MV-4-11 (cell line): ENCODE results near the gene ISCA2.
"Not testable (repeated sequence)": the region's sequence is repeated elsewhere in the genome, so short reads cannot be mapped to it uniquely, and the experiment has no call there.

Source experiments
- DNase-seq: peaks from one replicate; lab custom pipeline; 2025; lab: John Stamatoyannopoulos, UW

Gene ISCA2

GRCh38 chr14:74493343-74494261, at the start of gene ISCA2:
TSS of gene ISCA2 (plus strand) at chr14:74493765. CDS start at chr14:74493775, 10 bp downstream.
- peak; percentile 99 for DNase-seq

GRCh38 chr14:74444866-74445265, 48.7 kb upstream of the ISCA2 start:
- DNase-seq: no peak

- not testable (repeated sequence) for DNase-seq
These were observed 39.2 kb upstream of the ISCA2 start for GRCh38 chr14:74454397-74454796.

- no peak for DNase-seq
These were observed 36.6 kb upstream of the ISCA2 start for GRCh38 chr14:74456684-74457564.

- DNase-seq: no peak
These were observed 36.0 kb upstream of the ISCA2 start for GRCh38 chr14:74457565-74457895.

- DNase-seq: peak; percentile 26
These were observed 34.1 kb upstream of the ISCA2 start for GRCh38 chr14:74459289-74459946.

GRCh38 chr14:74459976-74460375, 33.6 kb upstream of the ISCA2 start:
- DNase-seq: no peak

- DNase-seq: no peak
These were observed 30.6 kb upstream of the ISCA2 start for GRCh38 chr14:74462993-74463392.

- DNase-seq: no peak
These were observed 29.9 kb upstream of the ISCA2 start for GRCh38 chr14:74463697-74464096.

- no peak for DNase-seq
These were observed 28.8 kb upstream of the ISCA2 start for GRCh38 chr14:74464785-74465184.

- DNase-seq: no peak
These were observed 28.2 kb upstream of the ISCA2 start for GRCh38 chr14:74465335-74465734.

- no peak for DNase-seq
These were observed 25.1 kb upstream of the ISCA2 start for GRCh38 chr14:74468513-74468912.

GRCh38 chr14:74469548-74470518, 23.7 kb upstream of the ISCA2 start:
- no peak for DNase-seq

- DNase-seq: peak; percentile 65
These were observed 21.0 kb upstream of the ISCA2 start for GRCh38 chr14:74472601-74473000.

- DNase-seq: peak; percentile 2
These were observed 19.2 kb upstream of the ISCA2 start for GRCh38 chr14:74474376-74474775.

GRCh38 chr14:74475678-74476077, 17.9 kb upstream of the ISCA2 start:
- no peak for DNase-seq

- no peak for DNase-seq
These were observed 17.5 kb upstream of the ISCA2 start for GRCh38 chr14:74476107-74476506.

GRCh38 chr14:74476607-74477006, 17.0 kb upstream of the ISCA2 start:
- DNase-seq: no peak

- no peak for DNase-seq
These were observed 14.4 kb upstream of the ISCA2 start for GRCh38 chr14:74478996-74479635.

- no peak for DNase-seq
These were observed 13.5 kb upstream of the ISCA2 start for GRCh38 chr14:74480046-74480445.

GRCh38 chr14:74482571-74482970, 11.0 kb upstream of the ISCA2 start:
- DNase-seq: no peak
